Upper lobe of right lung (tissue), 1 donor: ENCODE measurements around the gene AGAP2. TPM values are rescaled to one million over a fixed set of nuclear protein-coding genes. Genes with fewer than 3 reads are reported as not detected.
"Not testable (repeated sequence)": the region's sequence is repeated elsewhere in the genome, so short reads cannot be mapped to it uniquely, and the experiment has no call there.

Source experiments
- ATAC-seq: fragments of 200-7000 bp; cut with Tn5 transposase; one replicate; pipeline ENCODE4 v1.9.1; 2020; ENCODE audit warnings: mild to moderate bottlenecking, moderate library complexity
- DNase-seq: peaks from one replicate; pipeline ENCODE4 v3.0.0-alpha.2; 2020
- H3K27ac ChIP-seq: fragments of 200-600 bp; one replicate; pipeline ENCODE4 v1.8.0; 2022
- H3K27me3 ChIP-seq: fragments of 200-600 bp; one replicate; pipeline ENCODE4 v1.8.0; 2022; ENCODE audit warnings: mild to moderate bottlenecking
- H3K36me3 ChIP-seq: fragments of 200-600 bp; one replicate; pipeline ENCODE4 v1.8.0; 2022
- H3K4me1 ChIP-seq: fragments of 200-600 bp; one replicate; pipeline ENCODE4 v1.8.0; 2022
- H3K4me3 ChIP-seq: fragments of 200-600 bp; one replicate; pipeline ENCODE4 v1.8.0; 2022; ENCODE audit warnings: mild to moderate bottlenecking
- H3K9me3 ChIP-seq: fragments of 200-600 bp; one replicate; pipeline ENCODE4 v1.8.0; 2022
- CTCF ChIP-seq: fragments of 200-600 bp; IDR thresholded peaks from one replicate; pipeline ENCODE4 v1.8.0; 2022; ENCODE audit warnings: antibody characterized with exemption
- intact Hi-C: fragments of 100-400 bp; cut with DNase I; formaldehyde crosslinking; loops from one replicate; pipeline ENCODE4 v1.11.0; 2022
- total RNA-seq: library from RNA; stranded (reverse); fragmentation: NEBNext Ultra II Directional; extraction: Animal tissue kit (Norgen Biotek cat#: 25700); gene quantifications from one replicate; pipeline ENCODE4 v1.2.1, GENCODE V29; 2021
- donor health status: DM: no; HTN: yes; CAD: no; lungs with severe emphysema.

The AGAP2 gene
- total RNA-seq, 1 donor from 2014 or later, result 5.4 TPM

- Histone ChIP-seq H3K27me3 (no peaks in the 10 kb centered on the region), H3K27ac (no peak overlapping the region), H3K36me3 (no peaks in the 10 kb centered on the region), H3K4me3 (no peak overlapping the region), H3K4me1 (peaks cover 12% of the 10 kb centered on the region), H3K9me3 (no peaks in the 10 kb centered on the region)
- no peak for DNase-seq
- intact Hi-C loops, result no loop called here
- ATAC-seq, result no peak
- no peak for TF ChIP-seq CTCF
These were observed 37.7 kb upstream of the AGAP2 start for GRCh38 chr12:57776247-57776587.

GRCh38 chr12:57775563-57776246, 37.2 kb upstream of the AGAP2 start:
- peak; percentile 18 for ATAC-seq
- no peak for TF ChIP-seq CTCF

GRCh38 chr12:57775044-57775443, 36.5 kb upstream of the AGAP2 start:
- peaks cover 9% of the 10 kb centered on the region for H3K36me3 ChIP-seq
- no peak overlapping the region for H3K4me3 ChIP-seq
- peaks cover 18% of the 10 kb centered on the region for H3K4me1 ChIP-seq
- ATAC-seq (no peak), DNase-seq (peak; percentile 0)
- H3K27me3 ChIP-seq, result no peaks in the 10 kb centered on the region
- no peak overlapping the region for H3K27ac ChIP-seq
- intact Hi-C loops, result no loop called here
- no peaks in the 10 kb centered on the region for H3K9me3 ChIP-seq
- no peak for TF ChIP-seq CTCF

More at GRCh38 chr12:57775563-57776246, 37.2 kb upstream of the AGAP2 start:
- H3K27ac ChIP-seq, result no peak overlapping the region
- intact Hi-C loops, result no loop called here
- no peaks in the 10 kb centered on the region for H3K27me3 ChIP-seq
- H3K4me3 ChIP-seq, result no peak overlapping the region
- H3K36me3 ChIP-seq, result peaks cover 2% of the 10 kb centered on the region
- DNase-seq, result no peak
- peaks cover 17% of the 10 kb centered on the region for H3K4me1 ChIP-seq
- H3K9me3 ChIP-seq, result no peaks in the 10 kb centered on the region

GRCh38 chr12:57774634-57775033, 36.1 kb upstream of the AGAP2 start:
- DNase-seq, result peak; percentile 25
- Histone ChIP-seq H3K36me3 (peaks cover 11% of the 10 kb centered on the region), H3K4me1 (peaks cover 18% of the 10 kb centered on the region)
- H3K4me3 ChIP-seq, H3K27me3 ChIP-seq, intact Hi-C loops, H3K9me3 ChIP-seq, ATAC-seq, H3K27ac ChIP-seq: not testable (repeated sequence)

GRCh38 chr12:57772429-57773322, 34.1 kb upstream of the AGAP2 start, which contains the start of gene EEF1AKMT3:
TSS of gene EEF1AKMT3 (plus strand) at chr12:57772614. CDS start at chr12:57772725, 111 bp downstream.
- TF ChIP-seq CTCF, result no peak
- peaks cover 24% of the 10 kb centered on the region for H3K36me3 ChIP-seq
- DNase-seq (peak; percentile 85), ATAC-seq (peak; percentile 67)
- no peaks in the 10 kb centered on the region for H3K9me3 ChIP-seq
- peak within 1 kb of the TSS; percentile 92 for H3K27ac ChIP-seq
- peaks cover 18% of the 10 kb centered on the region for H3K4me1 ChIP-seq
- intact Hi-C loops, result no loop called here
- no peaks in the 10 kb centered on the region for H3K27me3 ChIP-seq
- peak within 1 kb of the TSS; percentile 78 for H3K4me3 ChIP-seq

- Histone ChIP-seq H3K27me3 (peaks cover 2% of the 10 kb centered on the region), H3K36me3 (peaks cover 24% of the 10 kb centered on the region), H3K4me3 (peak within 1 kb of the TSS; percentile 78), H3K4me1 (peaks cover 19% of the 10 kb centered on the region), H3K27ac (peak within 1 kb of the TSS; percentile 92), H3K9me3 (no peaks in the 10 kb centered on the region)
- TF ChIP-seq CTCF, result no peak
- peak; percentile 95 for ATAC-seq
- DNase-seq, result peak; percentile 97
- intact Hi-C loops, result no loop called here
These were observed 33.4 kb upstream of the AGAP2 start, which contains the start of gene METTL1 for GRCh38 chr12:57771873-57772428. TSS of gene METTL1 (minus strand) at chr12:57772105. CDS start at chr12:57772083, 22 bp downstream.
